ENCODE measurements around the gene PITPNC1.
"Not testable (repeated sequence)": the region's sequence is repeated elsewhere in the genome, so short reads cannot be mapped to it uniquely, and the experiment has no call there.

The PITPNC1 gene

GRCh38 chr17:67372751-67373150, 4.3 kb upstream of the PITPNC1 start:
- DNase-seq = no peak

GRCh38 chr17:67374329-67375053, 2.6 kb upstream of the PITPNC1 start:
- peak; percentile 21 for DNase-seq

GRCh38 chr17:67375054-67375427, 2.0 kb upstream of the PITPNC1 start:
- no peak for DNase-seq

- DNase-seq = no peak
These were observed 1.4 kb upstream of the PITPNC1 start for GRCh38 chr17:67375716-67376115.

GRCh38 chr17:67376415-67376736, 705 bp upstream of the PITPNC1 start:
- DNase-seq = no peak

- no peak for DNase-seq
These were observed 690 bp downstream of the PITPNC1 start for GRCh38 chr17:67377488-67378453.

GRCh38 chr17:67378454-67379250, 1.6 kb downstream of the PITPNC1 start:
- DNase-seq = peak; percentile 42

GRCh38 chr17:67379251-67379630, 2.2 kb downstream of the PITPNC1 start:
- DNase-seq = no peak

GRCh38 chr17:67381929-67382257, 4.8 kb downstream of the PITPNC1 start:
- DNase-seq = no peak

- no peak for DNase-seq
These were observed 8.3 kb downstream of the PITPNC1 start for GRCh38 chr17:67385122-67385988.

GRCh38 chr17:67386965-67387551, 10.0 kb downstream of the PITPNC1 start:
- peak; percentile 11 for DNase-seq

GRCh38 chr17:67388536-67388935, 11.5 kb downstream of the PITPNC1 start:
- DNase-seq = not testable (repeated sequence)

GRCh38 chr17:67388986-67389385, 11.9 kb downstream of the PITPNC1 start:
- DNase-seq = no peak

- DNase-seq = no peak
These were observed 13.0 kb downstream of the PITPNC1 start for GRCh38 chr17:67390006-67390645.

GRCh38 chr17:67390646-67391361, 13.7 kb downstream of the PITPNC1 start:
- no peak for DNase-seq

GRCh38 chr17:67392111-67392510, 15.0 kb downstream of the PITPNC1 start:
- DNase-seq = no peak

GRCh38 chr17:67393809-67394397, 16.8 kb downstream of the PITPNC1 start:
- no peak for DNase-seq

- DNase-seq = no peak
These were observed 22.6 kb downstream of the PITPNC1 start for GRCh38 chr17:67399676-67400075.

- DNase-seq = no peak
These were observed 23.1 kb downstream of the PITPNC1 start for GRCh38 chr17:67400193-67400592.

- DNase-seq = no peak
These were observed 24.0 kb downstream of the PITPNC1 start for GRCh38 chr17:67401106-67401505.

Data from NCI-H2107 (cell line).